ENCODE results near the gene RND2.
A peak's percentile ranks its signal among the peaks of the same experiment; 100 is the strongest.

GRCh38 chr17:43019418-43019817 lies 5.6 kb upstream of the RND2 start:
- no peak for TF ChIP-seq CTCF (IDR thresholded peaks at IDR 0.05; ENCODE audit: insufficient read depth, low read length)
- 0 out of 2 replicates have a peak, but pooled peaks have one; percentile 2 for TF ChIP-seq POLR2AphosphoS5 (IDR thresholded peaks at IDR 0.05; ENCODE audit: low read depth)
